GM18868 (cell line): ENCODE measurements around the gene FAM72C.
A peak's percentile ranks its signal among the peaks of the same experiment; 100 is the strongest.
"Not testable (repeated sequence)": the region's sequence is repeated elsewhere in the genome, so short reads cannot be mapped to it uniquely, and the experiment has no call there.

Experiments used
- ATAC-seq: cut with Tn5 transposase; IDR thresholded peaks from one replicate; pipeline ENCODE4 v1.9.1; 2021; ENCODE audit warnings: mild to moderate bottlenecking, moderate library complexity; ENCODE audit not compliant: unreplicated experiment

FAM72C gene

GRCh38 chr1:143971924-143972700 lies at the start of gene FAM72C:
Gene FAM72C, minus strand, starts transcription at chr1:143971986. Its CDS starts 845 bp downstream, at chr1:143971141.
- ATAC-seq = peak; percentile 89

- peak; percentile 85 for ATAC-seq
Measured at GRCh38 chr1:144020001-144020738, 48.4 kb upstream of the FAM72C start.

GRCh38 chr1:144019101-144019500 lies 47.3 kb upstream of the FAM72C start:
- peak; percentile 45 for ATAC-seq

GRCh38 chr1:144015180-144015966 lies 43.6 kb upstream of the FAM72C start:
- ATAC-seq = not testable (repeated sequence)

- not testable (repeated sequence) for ATAC-seq
Measured at GRCh38 chr1:144014528-144014927, 42.7 kb upstream of the FAM72C start.

- not testable (repeated sequence) for ATAC-seq
Measured at GRCh38 chr1:144014121-144014520, 42.3 kb upstream of the FAM72C start.

GRCh38 chr1:144012168-144012733 lies 40.5 kb upstream of the FAM72C start:
- peak; percentile 99 for ATAC-seq

GRCh38 chr1:144009410-144009809 lies 37.6 kb upstream of the FAM72C start:
- ATAC-seq = peak; percentile 44

GRCh38 chr1:144004259-144004658 lies 32.5 kb upstream of the FAM72C start:
- not testable (repeated sequence) for ATAC-seq

GRCh38 chr1:144003306-144004029 lies 31.7 kb upstream of the FAM72C start:
- peak; percentile 43 for ATAC-seq

- ATAC-seq = peak; percentile 87
Measured at GRCh38 chr1:144002141-144002881, 30.5 kb upstream of the FAM72C start.

GRCh38 chr1:144001077-144001476 lies 29.3 kb upstream of the FAM72C start:
- ATAC-seq = not testable (repeated sequence)

GRCh38 chr1:143996020-143996419 lies 24.2 kb upstream of the FAM72C start:
- not testable (repeated sequence) for ATAC-seq

GRCh38 chr1:143993301-143993907 lies 21.6 kb upstream of the FAM72C start:
- not testable (repeated sequence) for ATAC-seq

- ATAC-seq = not testable (repeated sequence)
Measured at GRCh38 chr1:143990699-143991098, 18.9 kb upstream of the FAM72C start.

GRCh38 chr1:143989719-143990118 lies 17.9 kb upstream of the FAM72C start:
- not testable (repeated sequence) for ATAC-seq

- ATAC-seq = not testable (repeated sequence)
Measured at GRCh38 chr1:143989427-143989712, 17.6 kb upstream of the FAM72C start.

- not testable (repeated sequence) for ATAC-seq
Measured at GRCh38 chr1:143988602-143989426, 17.0 kb upstream of the FAM72C start.
